HG03571 (cell line): ENCODE results near the gene TIAM2.
"Not testable (repeated sequence)": the region's sequence is repeated elsewhere in the genome, so short reads cannot be mapped to it uniquely, and the experiment has no call there.

Source experiments
- ATAC-seq: cut with Tn5 transposase; IDR thresholded peaks from one replicate; pipeline ENCODE4 v1.9.1; 2021; ENCODE audit not compliant: unreplicated experiment

Gene TIAM2

GRCh38 chr6:155188707-155189496 lies 193.8 kb downstream of the TIAM2 start:
- no peak for ATAC-seq

GRCh38 chr6:155190677-155191076 lies 195.6 kb downstream of the TIAM2 start:
- ATAC-seq, result no peak

GRCh38 chr6:155193526-155193925 lies 198.4 kb downstream of the TIAM2 start:
- no peak for ATAC-seq

- no peak for ATAC-seq
Observed at GRCh38 chr6:155194399-155194798, 199.3 kb downstream of the TIAM2 start.

GRCh38 chr6:155195903-155196302 lies 200.8 kb downstream of the TIAM2 start:
- no peak for ATAC-seq

GRCh38 chr6:155196911-155197310 lies 201.8 kb downstream of the TIAM2 start:
- no peak for ATAC-seq

GRCh38 chr6:155197932-155198331 lies 202.8 kb downstream of the TIAM2 start:
- no peak for ATAC-seq

GRCh38 chr6:155200012-155200411 lies 204.9 kb downstream of the TIAM2 start:
- ATAC-seq, result no peak

- ATAC-seq, result no peak
Observed at GRCh38 chr6:155201461-155202226, 206.5 kb downstream of the TIAM2 start.

GRCh38 chr6:155207223-155207622 lies 212.1 kb downstream of the TIAM2 start:
- no peak for ATAC-seq

- no peak for ATAC-seq
Observed at GRCh38 chr6:155212106-155212505, 217.0 kb downstream of the TIAM2 start.

GRCh38 chr6:155212616-155213380 lies 217.7 kb downstream of the TIAM2 start:
- ATAC-seq, result no peak

GRCh38 chr6:155213611-155214372 lies 218.7 kb downstream of the TIAM2 start:
- ATAC-seq, result no peak

- ATAC-seq, result no peak
Observed at GRCh38 chr6:155215906-155216305, 220.8 kb downstream of the TIAM2 start.

- ATAC-seq, result no peak
Observed at GRCh38 chr6:155216312-155217046, 221.4 kb downstream of the TIAM2 start.

- ATAC-seq, result not testable (repeated sequence)
Observed at GRCh38 chr6:155218711-155219110, 223.6 kb downstream of the TIAM2 start.

GRCh38 chr6:155219299-155219698 lies 224.2 kb downstream of the TIAM2 start:
- ATAC-seq, result no peak

- no peak for ATAC-seq
Observed at GRCh38 chr6:155219858-155220301, 224.8 kb downstream of the TIAM2 start.

GRCh38 chr6:155221086-155221485 lies 226.0 kb downstream of the TIAM2 start:
- ATAC-seq, result no peak

GRCh38 chr6:155222506-155222905 lies 227.4 kb downstream of the TIAM2 start:
- ATAC-seq, result no peak
